NCI-H69 (cell line): ENCODE measurements around the gene ZNF280D.

ENCODE experiments used
- DNase-seq: peaks from one replicate; lab custom pipeline; 2025; lab: John Stamatoyannopoulos, UW

Gene ZNF280D

DNA sequence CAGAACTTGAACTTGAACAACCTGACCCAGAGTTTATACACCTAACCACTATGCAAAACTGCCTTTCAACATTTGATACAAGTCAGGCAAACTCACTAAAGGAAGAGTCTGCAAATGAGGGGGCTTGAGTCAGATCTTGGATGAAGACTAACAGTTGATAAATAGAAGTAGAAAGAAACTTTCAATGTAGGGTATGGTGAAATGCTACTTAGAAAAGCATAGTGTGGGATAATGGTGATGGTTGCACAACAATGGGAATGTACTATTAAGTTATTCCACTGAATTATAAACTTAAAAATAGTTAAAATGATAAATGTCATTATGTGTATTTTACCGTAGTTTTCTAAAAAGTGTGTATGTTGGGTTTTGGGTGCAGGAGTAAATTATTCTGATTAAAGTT lies 19.7 kb upstream of the ZNF280D start:
- DNase-seq, result no peak

GRCh38 chr15:56749982-56750381 lies 16.7 kb upstream of the ZNF280D start:
- no peak for DNase-seq

GRCh38 chr15:56744701-56745683 lies 11.7 kb upstream of the ZNF280D start:
- peak; percentile 77 for DNase-seq

GRCh38 chr15:56741541-56741940 lies 8.2 kb upstream of the ZNF280D start:
- DNase-seq, result no peak

GRCh38 chr15:56739964-56740640 lies 6.8 kb upstream of the ZNF280D start:
- DNase-seq, result peak; percentile 59

DNA sequence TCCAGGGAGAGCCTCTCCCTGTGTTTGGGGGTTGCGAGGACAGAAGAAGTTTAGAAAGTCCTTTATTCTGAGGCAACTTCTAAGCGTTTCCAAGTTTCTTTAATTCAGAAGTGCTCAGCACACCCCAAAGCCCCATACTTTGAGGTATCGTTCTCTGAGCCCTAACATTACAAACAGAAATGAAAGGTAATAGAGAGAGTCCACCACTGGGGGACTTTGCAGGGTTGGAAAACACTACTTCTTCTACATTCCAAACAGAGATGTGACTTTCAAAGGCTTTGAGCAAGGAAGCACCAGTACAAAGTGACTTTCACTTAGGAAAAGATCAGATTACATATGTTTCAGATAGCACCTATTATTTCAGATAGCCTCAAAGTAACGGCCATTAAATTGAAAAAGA lies 6.2 kb upstream of the ZNF280D start:
- DNase-seq, result no peak

DNA sequence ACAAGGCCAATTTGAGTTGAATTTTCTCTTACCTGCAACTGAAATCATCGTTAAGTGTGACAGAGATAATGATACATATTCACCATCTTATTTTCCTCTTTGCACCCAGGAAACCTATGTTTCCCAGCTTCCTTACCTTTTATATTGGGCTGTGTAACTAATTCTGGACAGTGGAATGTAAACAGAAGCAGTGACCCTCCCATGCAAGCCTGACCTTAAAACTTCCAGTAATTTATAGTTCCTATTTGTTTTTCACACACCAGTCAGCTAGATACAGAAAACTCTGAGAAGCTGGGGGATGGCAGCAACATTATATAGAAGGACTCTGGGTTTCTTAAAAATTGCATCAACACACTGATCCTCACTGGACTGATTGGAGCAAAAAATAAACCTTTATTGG lies 4.5 kb upstream of the ZNF280D start:
- DNase-seq, result no peak

DNA sequence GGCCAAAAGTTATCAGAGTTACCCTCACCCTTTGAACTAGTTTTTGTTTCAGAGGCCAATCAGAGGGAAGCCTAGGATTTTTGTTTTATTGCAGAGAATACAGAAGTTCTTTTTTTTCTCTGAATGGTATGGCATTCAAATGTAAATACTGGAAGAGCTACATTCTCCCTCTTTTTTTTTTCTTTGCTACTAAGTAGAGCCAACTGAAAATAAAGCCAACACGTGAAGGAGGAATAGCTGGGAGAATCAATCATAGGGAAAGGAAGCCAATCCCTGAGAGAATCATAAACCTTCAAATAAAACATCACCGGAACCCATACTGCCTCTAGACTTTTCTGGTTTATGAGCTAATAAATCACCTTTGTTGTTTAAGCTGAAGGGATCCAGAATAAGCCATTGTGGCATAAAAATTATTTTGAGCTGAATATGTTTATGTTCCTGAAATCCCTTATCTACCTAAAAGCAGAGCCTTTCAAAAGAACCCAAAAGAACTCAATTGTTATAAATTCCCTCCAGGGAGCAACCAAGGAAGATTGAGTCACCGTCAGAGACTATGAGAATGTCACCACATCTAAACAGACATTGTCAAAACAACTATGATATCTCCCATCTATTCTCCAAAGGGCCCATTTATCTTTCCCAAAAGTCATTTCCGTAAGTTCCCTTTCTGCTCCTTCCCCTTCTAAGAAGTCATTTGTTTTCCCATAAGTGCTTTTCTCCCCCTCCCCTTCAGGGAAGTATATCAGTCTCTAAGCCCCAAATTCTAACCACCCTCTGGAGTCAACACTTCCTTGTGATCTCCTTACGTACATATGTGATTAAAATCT lies 3.8 kb upstream of the ZNF280D start:
- no peak for DNase-seq

- no peak for DNase-seq
These were observed 3.0 kb upstream of the ZNF280D start for GRCh38 chr15:56736308-56736707.

GRCh38 chr15:56735589-56735988 lies 2.3 kb upstream of the ZNF280D start:
- DNase-seq, result no peak

- DNase-seq, result peak; percentile 48
These were observed 815 bp upstream of the ZNF280D start for GRCh38 chr15:56734013-56734635.

GRCh38 chr15:56732886-56733135 lies 498 bp downstream of the ZNF280D start:
- DNase-seq, result no peak

- DNase-seq, result peak; percentile 74
These were observed 999 bp downstream of the ZNF280D start for GRCh38 chr15:56732135-56732885.

- DNase-seq, result no peak
These were observed 1.8 kb downstream of the ZNF280D start for GRCh38 chr15:56731548-56731947.

GRCh38 chr15:56729561-56729960 lies 3.7 kb downstream of the ZNF280D start:
- DNase-seq, result no peak

DNA sequence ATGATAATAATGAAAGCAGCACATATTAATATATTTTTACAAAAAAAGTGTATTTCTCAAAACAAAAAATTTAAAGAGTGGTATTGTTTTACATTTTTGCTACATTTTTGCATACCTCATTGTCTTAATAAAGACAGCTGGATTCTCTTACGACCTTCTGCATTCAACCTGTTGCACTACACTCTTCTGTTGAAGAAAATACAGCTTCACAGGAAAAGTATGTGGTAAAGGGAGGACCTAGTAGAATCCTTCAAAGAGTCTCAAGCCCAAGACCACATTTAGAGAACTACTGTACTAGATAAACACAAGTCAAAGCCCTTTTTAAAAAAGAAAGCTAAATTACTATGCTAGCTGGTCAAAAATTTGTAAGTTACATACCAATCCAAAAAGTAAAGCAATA lies 7.9 kb downstream of the ZNF280D start:
- DNase-seq, result no peak

DNA sequence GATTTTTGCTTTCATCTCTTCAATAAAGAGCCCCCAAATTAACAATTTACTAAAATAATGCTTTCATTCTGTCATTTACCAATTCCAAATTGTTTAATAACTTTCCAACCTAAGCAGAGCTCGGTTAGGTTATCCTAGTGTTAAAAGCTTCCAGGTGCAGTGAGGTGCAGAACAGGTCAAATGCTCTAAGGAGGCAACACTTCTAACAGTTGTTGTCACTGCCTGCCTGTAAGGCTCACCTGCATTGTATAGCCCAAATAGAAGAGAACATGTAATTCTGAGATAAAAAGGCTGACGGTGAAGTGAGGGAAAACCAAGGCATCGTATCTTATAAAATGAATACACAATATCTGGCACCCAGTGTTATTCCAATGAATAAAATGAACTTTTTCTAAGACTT lies 9.1 kb downstream of the ZNF280D start:
- DNase-seq, result no peak

- DNase-seq, result no peak
These were observed 9.5 kb downstream of the ZNF280D start for GRCh38 chr15:56723787-56724186.

GRCh38 chr15:56719774-56720555 lies 13.3 kb downstream of the ZNF280D start:
- no peak for DNase-seq

DNA sequence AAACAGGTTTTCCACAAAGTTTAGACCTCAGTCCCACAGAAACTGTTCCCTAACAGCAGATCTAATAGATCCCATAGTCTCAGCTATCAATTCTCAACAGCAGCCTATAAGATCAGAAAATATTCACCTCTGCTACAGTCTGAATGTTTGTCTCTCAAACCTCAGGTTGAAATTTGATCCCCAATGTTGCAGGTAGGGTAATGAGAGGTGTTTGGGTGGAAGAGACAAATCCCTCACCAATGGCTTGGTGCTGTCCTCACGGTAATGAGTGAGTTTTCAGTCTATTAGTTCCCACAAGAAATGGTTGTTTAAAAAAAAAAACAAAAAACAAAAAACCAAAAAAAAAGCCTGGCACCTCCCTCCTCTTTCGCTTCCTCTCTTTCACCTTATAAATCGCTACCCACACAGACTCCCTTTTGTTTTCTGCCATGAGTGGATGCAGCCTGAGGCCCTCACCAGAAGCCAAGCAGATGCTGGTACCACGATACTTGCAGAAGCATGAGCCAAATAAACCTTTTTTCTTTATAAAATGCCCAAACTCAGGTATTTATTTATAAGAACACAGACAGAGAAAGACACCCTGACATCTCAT lies 14.2 kb downstream of the ZNF280D start:
- DNase-seq, result peak; percentile 31
